ENCODE measurements around the gene TAF3. TPM values are rescaled to one million over a fixed set of nuclear protein-coding genes. Genes with fewer than 3 reads are reported as not detected.

The TAF3 gene
- total and polyA plus RNA-seq, 2 experiments from 2014 or later = 4.1 to 6.4 TPM

- H3K36me3 ChIP-seq (replicated peaks; ENCODE audit: insufficient read depth, low read depth) = no peaks in the 10 kb centered on the region
- no peaks in the 10 kb centered on the region for H4K20me1 ChIP-seq (ENCODE audit: insufficient read depth, poor library complexity, severe bottlenecking)
- H3K27me3 ChIP-seq = peaks cover 99% of the 10 kb centered on the region
- H3K9me3 ChIP-seq (ENCODE audit: low read depth) = no peaks in the 10 kb centered on the region
- H3K4me3 ChIP-seq = peak overlapping the region; percentile 6
- 5% methylated on average over 17 of the region's 17 CpGs for WGBS (ENCODE audit: low lambda C conversion rate, missing lambda C conversion rate)
- H3K79me2 ChIP-seq = no peaks in the 10 kb centered on the region
- H3K4me2 ChIP-seq = peak overlapping the region; percentile 82
- peak overlapping the region; percentile 33 for H2AFZ ChIP-seq
- H3K27ac ChIP-seq = no peak overlapping the region
- peaks cover 21% of the 10 kb centered on the region for H3K4me1 ChIP-seq (ENCODE audit: insufficient read depth)
- no peak for DNase-seq (ENCODE audit: low spot score)
- TF ChIP-seq EZH2phosphoT487 (IDR thresholded peaks at IDR 0.05; ENCODE audit: low read depth, severe bottlenecking, unreplicated experiment) = peak; percentile 27
- no peak for TF ChIP-seq CTCF (IDR thresholded peaks at IDR 0.05; ENCODE audit: poor library complexity)
- H3K9me2 ChIP-seq (replicated peaks; ENCODE audit: insufficient read depth) = no peaks in the 10 kb centered on the region
Measured at GRCh38 chr10:8045726-8046494, 227.6 kb downstream of the TAF3 start.

- no peak for DNase-seq (ENCODE audit: low spot score)
Measured at GRCh38 chr10:8047452-8048280, 229.4 kb downstream of the TAF3 start.

GRCh38 chr10:8048281-8049008, 230.1 kb downstream of the TAF3 start:
- Histone ChIP-seq H3K27ac (no peak overlapping the region), H3K4me3 (no peak overlapping the region), H3K27me3 (peaks cover 96% of the 10 kb centered on the region), H3K36me3 (replicated peaks; ENCODE audit: insufficient read depth, low read depth) (no peaks in the 10 kb centered on the region), H4K20me1 (ENCODE audit: insufficient read depth, poor library complexity, severe bottlenecking) (no peaks in the 10 kb centered on the region), H3K9me3 (ENCODE audit: low read depth) (no peaks in the 10 kb centered on the region), H2AFZ (no peak overlapping the region), H3K4me2 (peak overlapping the region; percentile 91), H3K9me2 (replicated peaks; ENCODE audit: insufficient read depth) (no peaks in the 10 kb centered on the region), H3K79me2 (no peaks in the 10 kb centered on the region), H3K4me1 (ENCODE audit: insufficient read depth) (peaks cover 33% of the 10 kb centered on the region)
- TF ChIP-seq EZH2phosphoT487 (IDR thresholded peaks at IDR 0.05; ENCODE audit: low read depth, severe bottlenecking, unreplicated experiment) (no peak), EZH2 (IDR thresholded peaks at IDR 0.05; ENCODE audit: borderline replicate concordance) (no peak), CTCF (IDR thresholded peaks at IDR 0.05; ENCODE audit: poor library complexity) (no peak)
- no peak for DNase-seq (ENCODE audit: low spot score)
- WGBS (ENCODE audit: low lambda C conversion rate, missing lambda C conversion rate) = 18% methylated on average over 25 of the region's 29 CpGs

More at GRCh38 chr10:8047452-8048280, 229.4 kb downstream of the TAF3 start:
- 9% methylated on average over 30 of the region's 30 CpGs for WGBS (ENCODE audit: low lambda C conversion rate, missing lambda C conversion rate)
- Histone ChIP-seq H3K4me3 (no peak overlapping the region), H4K20me1 (ENCODE audit: insufficient read depth, poor library complexity, severe bottlenecking) (no peaks in the 10 kb centered on the region), H2AFZ (no peak overlapping the region), H3K27me3 (peaks cover 98% of the 10 kb centered on the region), H3K27ac (no peak overlapping the region), H3K9me2 (replicated peaks; ENCODE audit: insufficient read depth) (no peaks in the 10 kb centered on the region), H3K4me1 (ENCODE audit: insufficient read depth) (peaks cover 30% of the 10 kb centered on the region), H3K4me2 (no peak overlapping the region), H3K9me3 (ENCODE audit: low read depth) (no peaks in the 10 kb centered on the region), H3K79me2 (no peaks in the 10 kb centered on the region), H3K36me3 (replicated peaks; ENCODE audit: insufficient read depth, low read depth) (no peaks in the 10 kb centered on the region)
- TF ChIP-seq CTCF (IDR thresholded peaks at IDR 0.05; ENCODE audit: poor library complexity) = no peak
- TF ChIP-seq EZH2 (IDR thresholded peaks at IDR 0.05; ENCODE audit: borderline replicate concordance) = peak; percentile 86
- TF ChIP-seq EZH2phosphoT487 (IDR thresholded peaks at IDR 0.05; ENCODE audit: low read depth, severe bottlenecking, unreplicated experiment) = peak; percentile 52

Measured in hepatocyte (in vitro differentiated cells).